Measurements from ENCODE around the gene OSBPL10. TPM values are rescaled to one million over a fixed set of nuclear protein-coding genes. Genes with fewer than 3 reads are reported as not detected.

The OSBPL10 gene
- polyA plus RNA-seq, 1 donor from 2014 or later = 2.0 TPM

DNA sequence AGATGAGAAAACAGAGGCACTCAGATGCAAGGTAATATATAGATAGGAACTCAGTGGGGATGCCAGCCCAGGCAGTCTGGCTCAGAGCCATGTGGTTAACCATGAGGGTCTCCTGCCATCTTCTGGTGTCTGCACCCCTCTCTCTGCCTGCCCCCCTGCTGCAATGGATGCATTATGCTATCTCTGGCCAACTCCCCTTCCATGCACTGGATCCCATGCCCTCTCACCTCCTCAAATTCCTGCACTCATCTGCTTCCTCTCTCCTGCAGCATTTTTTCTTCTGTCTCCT lies 285.1 kb downstream of the OSBPL10 start:
- H4K20me1 ChIP-seq (ENCODE audit: insufficient read depth) = no peaks in the 10 kb centered on the region
- no peak overlapping the region for H3K27ac ChIP-seq (ENCODE audit: low read length)
- no peaks in the 10 kb centered on the region for H3K9me3 ChIP-seq (ENCODE audit: low read length)
- no peaks in the 10 kb centered on the region for H3K36me3 ChIP-seq (ENCODE audit: insufficient read depth, low read length)
- no peaks in the 10 kb centered on the region for H3K9me2 ChIP-seq (ENCODE audit: insufficient read depth, low read length)
- TF ChIP-seq RAD21 (conservative IDR thresholded peaks at IDR 0.05) (no peak), SMC3 (conservative IDR thresholded peaks at IDR 0.05; ENCODE audit: poor library complexity) (no peak)
- TF ChIP-seq, protein P1, sequence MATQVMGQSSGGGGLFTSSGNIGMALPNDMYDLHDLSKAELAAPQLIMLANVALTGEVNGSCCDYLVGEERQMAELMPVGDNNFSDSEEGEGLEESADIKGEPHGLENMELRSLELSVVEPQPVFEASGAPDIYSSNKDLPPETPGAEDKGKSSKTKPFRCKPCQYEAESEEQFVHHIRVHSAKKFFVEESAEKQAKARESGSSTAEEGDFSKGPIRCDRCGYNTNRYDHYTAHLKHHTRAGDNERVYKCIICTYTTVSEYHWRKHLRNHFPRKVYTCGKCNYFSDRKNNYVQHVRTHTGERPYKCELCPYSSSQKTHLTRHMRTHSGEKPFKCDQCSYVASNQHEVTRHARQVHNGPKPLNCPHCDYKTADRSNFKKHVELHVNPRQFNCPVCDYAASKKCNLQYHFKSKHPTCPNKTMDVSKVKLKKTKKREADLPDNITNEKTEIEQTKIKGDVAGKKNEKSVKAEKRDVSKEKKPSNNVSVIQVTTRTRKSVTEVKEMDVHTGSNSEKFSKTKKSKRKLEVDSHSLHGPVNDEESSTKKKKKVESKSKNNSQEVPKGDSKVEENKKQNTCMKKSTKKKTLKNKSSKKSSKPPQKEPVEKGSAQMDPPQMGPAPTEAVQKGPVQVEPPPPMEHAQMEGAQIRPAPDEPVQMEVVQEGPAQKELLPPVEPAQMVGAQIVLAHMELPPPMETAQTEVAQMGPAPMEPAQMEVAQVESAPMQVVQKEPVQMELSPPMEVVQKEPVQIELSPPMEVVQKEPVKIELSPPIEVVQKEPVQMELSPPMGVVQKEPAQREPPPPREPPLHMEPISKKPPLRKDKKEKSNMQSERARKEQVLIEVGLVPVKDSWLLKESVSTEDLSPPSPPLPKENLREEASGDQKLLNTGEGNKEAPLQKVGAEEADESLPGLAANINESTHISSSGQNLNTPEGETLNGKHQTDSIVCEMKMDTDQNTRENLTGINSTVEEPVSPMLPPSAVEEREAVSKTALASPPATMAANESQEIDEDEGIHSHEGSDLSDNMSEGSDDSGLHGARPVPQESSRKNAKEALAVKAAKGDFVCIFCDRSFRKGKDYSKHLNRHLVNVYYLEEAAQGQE (IDR thresholded peaks at IDR 0.05; ENCODE audit: borderline replicate concordance) = no peak
- H3K9ac ChIP-seq (ENCODE audit: low read length) = no peak overlapping the region
- no peaks in the 10 kb centered on the region for H3F3A ChIP-seq (ENCODE audit: insufficient read depth, low read length, poor library complexity, severe bottlenecking)
- no peaks in the 10 kb centered on the region for H3K27me3 ChIP-seq (ENCODE audit: insufficient read depth, low read depth, low read length)
- no peaks in the 10 kb centered on the region for H3K79me2 ChIP-seq (replicated peaks; ENCODE audit: insufficient read depth, low read length)
- H3K4me3 ChIP-seq (ENCODE audit: low read length) = no peak overlapping the region
- H2AFZ ChIP-seq (ENCODE audit: low read depth, low read length) = no peak overlapping the region
- H3K4me2 ChIP-seq (ENCODE audit: low read length) = no peak overlapping the region

DNA sequence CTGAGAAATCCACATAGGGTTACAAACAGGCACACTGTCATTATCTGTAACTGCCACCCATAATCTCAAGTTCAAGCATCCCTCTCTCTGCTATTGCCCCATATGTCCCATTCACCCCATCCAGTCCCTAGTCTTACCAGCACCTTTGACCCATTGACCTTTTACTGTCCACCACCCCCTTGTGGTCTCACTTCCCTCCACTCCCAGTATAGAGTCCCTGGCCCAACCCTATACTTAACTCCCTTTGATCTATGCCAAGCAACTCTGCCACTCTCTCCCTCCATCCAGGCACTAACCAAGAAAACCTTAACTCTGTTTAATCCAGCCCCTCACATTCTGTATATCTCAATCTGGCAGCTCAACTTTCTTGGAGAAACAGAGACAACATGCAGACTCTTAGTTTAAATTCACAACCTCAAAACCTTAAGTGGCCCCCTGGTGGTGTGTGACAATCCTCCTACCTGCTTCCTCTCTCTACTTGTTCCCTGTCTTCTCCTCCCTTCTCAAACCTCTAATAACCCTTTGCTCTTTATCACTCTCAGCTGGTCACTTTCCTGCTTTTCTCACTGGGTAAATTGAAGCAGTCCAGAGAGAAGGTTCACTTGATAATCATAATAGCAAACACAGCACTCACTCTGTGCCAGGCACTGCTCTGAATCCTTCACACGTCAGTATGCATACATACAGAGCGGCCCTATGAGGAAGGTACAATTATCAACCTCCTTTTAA lies 285.6 kb downstream of the OSBPL10 start:
- H3K9me2 ChIP-seq (ENCODE audit: insufficient read depth, low read length) = no peaks in the 10 kb centered on the region
- no peak overlapping the region for H3K9ac ChIP-seq (ENCODE audit: low read length)
- no peak overlapping the region for H2AFZ ChIP-seq (ENCODE audit: low read depth, low read length)
- H3F3A ChIP-seq (ENCODE audit: insufficient read depth, low read length, poor library complexity, severe bottlenecking) = no peaks in the 10 kb centered on the region
- H3K27me3 ChIP-seq (ENCODE audit: insufficient read depth, low read depth, low read length) = no peaks in the 10 kb centered on the region
- TF ChIP-seq, protein P2, sequence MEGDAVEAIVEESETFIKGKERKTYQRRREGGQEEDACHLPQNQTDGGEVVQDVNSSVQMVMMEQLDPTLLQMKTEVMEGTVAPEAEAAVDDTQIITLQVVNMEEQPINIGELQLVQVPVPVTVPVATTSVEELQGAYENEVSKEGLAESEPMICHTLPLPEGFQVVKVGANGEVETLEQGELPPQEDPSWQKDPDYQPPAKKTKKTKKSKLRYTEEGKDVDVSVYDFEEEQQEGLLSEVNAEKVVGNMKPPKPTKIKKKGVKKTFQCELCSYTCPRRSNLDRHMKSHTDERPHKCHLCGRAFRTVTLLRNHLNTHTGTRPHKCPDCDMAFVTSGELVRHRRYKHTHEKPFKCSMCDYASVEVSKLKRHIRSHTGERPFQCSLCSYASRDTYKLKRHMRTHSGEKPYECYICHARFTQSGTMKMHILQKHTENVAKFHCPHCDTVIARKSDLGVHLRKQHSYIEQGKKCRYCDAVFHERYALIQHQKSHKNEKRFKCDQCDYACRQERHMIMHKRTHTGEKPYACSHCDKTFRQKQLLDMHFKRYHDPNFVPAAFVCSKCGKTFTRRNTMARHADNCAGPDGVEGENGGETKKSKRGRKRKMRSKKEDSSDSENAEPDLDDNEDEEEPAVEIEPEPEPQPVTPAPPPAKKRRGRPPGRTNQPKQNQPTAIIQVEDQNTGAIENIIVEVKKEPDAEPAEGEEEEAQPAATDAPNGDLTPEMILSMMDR (IDR thresholded peaks at IDR 0.05; ENCODE audit: poor library complexity, severe bottlenecking) = no peak
- TF ChIP-seq EZH2 (IDR thresholded peaks at IDR 0.05; ENCODE audit: borderline replicate concordance, insufficient read depth, low read length, poor library complexity, severe bottlenecking) (no peak), TAF1 (IDR thresholded peaks at IDR 0.05; ENCODE audit: low read depth) (no peak), RAD21 (conservative IDR thresholded peaks at IDR 0.05) (no peak), MXI1 (conservative IDR thresholded peaks at IDR 0.05; ENCODE audit: poor library complexity, severe bottlenecking) (no peak), EP300 (conservative IDR thresholded peaks at IDR 0.05; ENCODE audit: poor library complexity, severe bottlenecking) (no peak), SMC3 (conservative IDR thresholded peaks at IDR 0.05; ENCODE audit: poor library complexity) (no peak), POLR2AphosphoS5 (IDR thresholded peaks at IDR 0.05) (no peak)
- TF ChIP-seq, protein P1 (IDR thresholded peaks at IDR 0.05; ENCODE audit: borderline replicate concordance) = no peak
- no peak overlapping the region for H3K4me2 ChIP-seq (ENCODE audit: low read length)
- H3K4me3 ChIP-seq (ENCODE audit: low read length) = no peak overlapping the region
- H3K36me3 ChIP-seq (ENCODE audit: insufficient read depth, low read length) = no peaks in the 10 kb centered on the region
- no peak overlapping the region for H3K27ac ChIP-seq (ENCODE audit: low read length)
- H4K20me1 ChIP-seq (ENCODE audit: insufficient read depth) = no peaks in the 10 kb centered on the region
- no peaks in the 10 kb centered on the region for H3K9me3 ChIP-seq (ENCODE audit: low read length)
- H3K79me2 ChIP-seq (replicated peaks; ENCODE audit: insufficient read depth, low read length) = no peaks in the 10 kb centered on the region

Measured in neural cell (in vitro differentiated cells).